ENCODE results near the gene ZMYND11.
A peak's percentile ranks its signal among the peaks of the same experiment; 100 is the strongest.
"Not testable (repeated sequence)": the region's sequence is repeated elsewhere in the genome, so short reads cannot be mapped to it uniquely, and the experiment has no call there.

Gene ZMYND11

DNA sequence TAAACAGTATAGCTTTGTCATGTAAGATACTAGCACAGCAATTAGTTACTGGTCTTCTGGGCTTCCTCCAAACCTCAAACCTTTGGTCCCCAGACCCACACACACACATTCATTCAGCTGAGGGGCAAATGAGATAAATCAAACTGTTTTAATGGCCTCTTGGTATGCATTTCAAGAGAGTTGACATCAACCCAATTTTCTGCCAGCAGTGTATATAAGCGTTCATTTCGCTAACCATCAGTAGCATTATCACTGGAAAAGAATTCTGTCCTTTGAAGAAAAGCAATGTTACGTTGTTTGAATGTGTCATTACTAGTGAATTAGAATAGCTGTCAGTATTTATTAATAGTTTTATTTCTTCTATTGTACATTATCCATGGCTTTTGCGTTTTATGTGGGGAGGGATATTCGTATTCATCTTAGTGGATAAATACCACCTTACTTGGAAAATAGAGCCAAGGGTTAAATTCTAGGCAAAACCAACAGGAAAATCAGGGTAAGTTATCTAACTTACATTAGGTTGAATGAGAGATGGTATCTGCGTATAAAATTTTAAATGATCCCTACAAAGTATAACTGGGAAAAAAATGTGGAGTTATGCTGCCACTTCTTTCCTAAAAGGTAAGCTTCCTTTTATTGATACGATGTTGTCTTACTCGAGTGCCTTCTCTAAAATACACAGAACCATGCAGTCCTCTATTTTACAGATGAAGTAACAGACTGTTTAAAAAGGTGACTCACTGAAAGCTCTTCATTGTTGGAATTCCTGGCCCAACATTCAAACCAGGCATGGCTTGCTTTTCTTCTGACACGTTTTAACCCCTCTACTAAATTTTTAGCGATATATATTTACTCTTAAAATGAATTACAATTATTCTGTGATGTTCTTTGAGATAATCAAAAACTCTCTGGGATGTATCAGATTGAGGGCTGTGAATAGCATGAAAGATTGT is 2.0 kb upstream of the ZMYND11 start:
- DNase-seq (ENCODE audit: low read depth in 2 of 2) = no peak

DNA sequence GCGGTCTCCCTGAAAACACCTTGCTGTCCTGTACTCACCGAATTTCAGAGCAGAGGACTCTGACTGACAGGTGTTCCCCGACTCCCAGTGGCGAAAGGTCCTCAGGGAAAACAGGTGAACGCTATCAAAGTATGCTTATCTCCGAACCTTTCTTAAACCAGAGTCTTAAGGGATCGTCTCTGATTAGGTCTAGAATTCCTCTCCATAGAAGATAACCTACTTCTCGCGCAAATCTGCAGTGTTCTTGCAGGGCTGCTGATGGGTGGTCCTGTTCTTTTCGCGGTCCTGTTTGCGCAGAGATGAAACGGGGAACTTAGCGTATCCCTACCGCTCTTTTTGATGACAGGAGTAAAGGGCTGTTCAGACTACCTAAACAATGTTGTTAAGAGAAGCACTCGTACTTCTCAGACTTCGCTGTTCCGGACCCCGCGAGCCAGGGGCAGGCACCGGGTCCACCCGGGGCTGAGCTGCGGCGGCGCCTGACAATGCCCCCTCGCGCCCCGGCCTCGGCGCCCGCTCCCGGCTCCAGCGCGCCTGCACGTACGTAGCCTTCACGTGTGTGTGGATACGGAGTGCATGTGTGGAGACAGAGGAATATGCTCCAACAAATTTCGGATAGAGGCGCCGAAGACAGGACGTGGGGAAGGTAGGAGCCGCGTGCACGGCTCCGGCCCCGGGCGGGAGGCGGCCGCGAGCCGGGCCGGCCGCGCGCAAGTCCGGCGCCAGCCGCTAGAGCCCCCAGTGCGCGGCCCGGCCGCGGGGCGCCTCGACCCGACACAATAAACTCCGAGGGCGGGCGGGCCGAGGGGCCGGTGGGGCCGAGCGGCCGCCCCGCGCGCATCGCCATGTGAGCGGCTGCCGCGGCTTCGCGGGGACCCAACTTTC is 766 bp upstream of the ZMYND11 start:
- peak; percentile 22 to 36 for DNase-seq (ENCODE audit: low read depth in 2 of 2)

DNA sequence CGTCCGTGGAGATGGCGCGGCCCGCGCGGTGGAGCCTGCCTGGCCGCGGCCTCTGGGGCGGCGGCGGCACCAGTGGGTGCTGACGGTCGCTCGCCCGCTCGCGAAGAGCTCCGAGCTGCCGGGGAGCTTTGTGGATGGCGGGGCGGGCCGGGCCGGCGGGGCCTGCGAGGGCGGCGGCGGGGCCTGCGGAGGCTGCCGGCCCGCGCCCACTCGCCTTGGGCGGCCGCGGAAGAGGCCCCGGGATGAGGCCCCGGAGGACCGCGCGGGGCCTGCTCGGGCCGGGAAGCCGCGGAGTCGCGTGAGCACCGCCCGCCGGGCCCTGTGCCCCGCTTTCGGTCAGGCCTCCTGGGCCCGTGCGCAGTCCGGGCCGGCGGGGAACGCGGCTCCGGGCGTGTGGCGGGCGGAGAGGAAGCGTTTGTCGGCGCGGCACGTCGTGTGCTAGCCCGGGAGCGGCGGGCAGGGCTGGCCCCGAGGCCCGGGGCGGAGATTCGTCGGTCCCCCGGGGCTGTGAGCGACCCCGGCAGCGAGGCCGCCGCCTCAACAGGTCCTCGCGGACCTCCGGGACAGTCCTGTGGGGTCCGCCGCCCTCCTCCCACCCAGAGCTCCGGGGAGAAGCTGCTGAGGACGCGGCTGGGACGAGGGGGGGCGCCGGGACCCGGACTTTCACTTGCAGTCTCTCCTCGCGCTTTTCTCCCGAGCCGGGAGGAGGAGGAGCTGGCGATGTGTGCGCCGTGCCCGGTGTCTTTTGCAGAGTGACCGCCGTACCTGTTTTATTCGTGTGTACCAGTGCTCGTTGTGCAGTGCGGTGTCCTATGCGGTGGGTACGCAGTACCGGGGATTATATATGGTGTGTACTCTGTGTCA is 578 bp downstream of the ZMYND11 start:
- peak; percentile 49 to 60 for DNase-seq (ENCODE audit: low read depth in 2 of 2)

DNA sequence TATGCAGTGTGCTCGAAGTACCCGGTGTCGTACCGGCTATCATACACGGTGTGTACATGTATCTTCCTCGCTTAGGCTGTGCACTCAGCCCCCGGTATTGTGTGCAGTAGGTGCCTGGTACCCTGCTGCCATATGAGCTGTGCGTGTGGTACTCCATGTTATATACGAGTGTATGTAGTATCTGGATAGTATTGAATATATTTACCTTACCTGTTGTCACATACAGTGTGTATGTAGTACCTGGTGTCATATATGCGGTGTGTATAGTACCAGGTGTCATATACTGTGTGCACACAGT is 1.2 kb downstream of the ZMYND11 start:
- DNase-seq (ENCODE audit: low read depth in 2 of 2) = no peak

DNA sequence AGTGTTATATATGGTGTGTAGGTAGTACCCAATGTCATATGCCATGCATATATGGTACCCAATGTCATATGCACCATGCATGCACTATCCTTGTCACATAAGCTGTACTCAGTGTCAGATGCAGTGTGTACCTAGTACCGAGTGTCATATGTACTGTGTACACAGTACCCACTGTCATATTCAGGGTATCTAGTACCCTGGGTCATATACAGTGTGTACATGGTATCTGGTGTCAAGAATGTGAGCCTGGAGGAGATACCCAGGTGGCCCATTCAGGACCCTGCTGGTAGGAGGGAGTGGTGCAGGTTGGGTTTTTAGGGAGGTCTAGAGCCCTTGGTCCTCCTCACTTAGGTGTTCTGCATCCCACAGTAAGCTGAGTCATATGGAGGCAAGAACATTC is 1.8 kb downstream of the ZMYND11 start:
- peak in 1 of 2 donors; percentile 24 for DNase-seq (ENCODE audit: low read depth in 2 of 2)

DNA sequence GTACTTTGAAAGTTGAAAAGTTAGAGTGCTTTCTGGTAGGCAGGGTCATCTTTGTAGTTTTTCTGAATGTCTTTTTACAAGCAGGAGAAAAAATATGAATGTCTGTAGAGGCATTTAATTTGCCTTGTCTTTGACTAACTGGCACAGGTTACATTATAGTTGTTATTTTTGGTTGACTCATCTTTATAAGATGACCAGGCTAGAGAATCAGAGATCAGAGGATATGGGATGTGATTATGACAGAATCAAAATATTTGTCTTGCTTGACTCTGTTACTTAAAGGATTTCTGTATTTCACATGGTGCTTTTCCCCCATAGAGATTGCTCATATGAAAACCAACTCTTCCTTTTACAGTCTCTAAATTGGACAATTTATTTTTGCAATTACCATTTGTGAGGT is 2.4 kb downstream of the ZMYND11 start:
- DNase-seq (ENCODE audit: low read depth in 2 of 2) = no peak

DNA sequence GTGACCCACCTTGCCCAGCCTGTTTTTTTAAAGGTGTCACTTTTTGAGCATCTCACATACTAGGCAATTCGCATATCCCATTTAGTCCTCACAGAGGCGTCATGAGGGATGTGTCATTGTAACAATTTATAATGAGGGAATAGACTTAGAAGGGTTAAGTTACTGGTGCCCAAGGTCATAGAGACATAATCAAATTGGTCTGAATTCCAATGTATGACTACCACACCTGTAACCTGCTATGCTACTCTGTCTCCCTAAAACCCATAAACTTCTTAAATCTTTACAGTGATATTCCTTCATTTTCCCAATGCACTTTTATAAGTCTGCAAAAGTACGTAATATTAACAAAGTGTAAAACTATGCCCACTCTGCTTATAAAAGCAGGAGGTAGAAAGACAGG is 7.1 kb downstream of the ZMYND11 start:
- no peak for DNase-seq (ENCODE audit: low read depth in 2 of 2)

DNA sequence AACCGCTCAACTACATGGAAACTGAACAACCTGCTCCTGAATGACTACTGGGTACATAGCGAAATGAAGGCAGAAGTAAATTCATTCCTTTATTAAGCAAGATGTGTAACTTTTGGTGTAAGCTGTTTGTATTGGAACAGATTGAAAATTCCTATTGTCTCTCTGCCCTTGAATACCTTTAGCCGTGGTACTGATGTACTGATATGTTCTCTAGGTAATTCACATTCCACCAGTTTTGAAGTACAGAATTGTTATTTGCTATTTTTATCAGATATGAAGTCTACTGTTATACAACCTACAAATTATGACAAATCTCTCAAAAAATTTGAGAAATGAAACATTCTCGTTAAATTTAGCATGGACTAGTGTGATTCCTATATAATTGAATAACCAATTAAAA is 17.7 kb downstream of the ZMYND11 start:
- DNase-seq (ENCODE audit: low read depth in 2 of 2) = no peak

DNA sequence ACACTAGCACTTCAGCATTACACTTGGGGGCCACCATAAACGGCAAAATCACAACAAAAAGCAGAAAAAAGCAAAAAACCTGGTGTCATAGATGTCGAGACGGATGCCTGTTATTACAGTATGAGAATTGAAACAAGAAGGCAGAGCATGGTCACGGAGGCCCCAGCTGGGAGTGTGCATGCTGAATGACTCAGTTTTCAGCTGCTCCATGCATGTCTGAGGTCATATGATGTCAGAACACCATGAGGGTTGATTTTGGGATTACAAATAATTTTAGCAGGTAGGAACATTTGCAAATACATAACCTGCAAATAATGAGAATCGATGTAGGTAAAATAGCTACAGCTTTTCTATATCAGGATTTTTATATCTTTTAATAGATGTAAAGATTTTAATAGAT is 19.1 kb downstream of the ZMYND11 start:
- no peak for DNase-seq (ENCODE audit: low read depth in 2 of 2)

DNA sequence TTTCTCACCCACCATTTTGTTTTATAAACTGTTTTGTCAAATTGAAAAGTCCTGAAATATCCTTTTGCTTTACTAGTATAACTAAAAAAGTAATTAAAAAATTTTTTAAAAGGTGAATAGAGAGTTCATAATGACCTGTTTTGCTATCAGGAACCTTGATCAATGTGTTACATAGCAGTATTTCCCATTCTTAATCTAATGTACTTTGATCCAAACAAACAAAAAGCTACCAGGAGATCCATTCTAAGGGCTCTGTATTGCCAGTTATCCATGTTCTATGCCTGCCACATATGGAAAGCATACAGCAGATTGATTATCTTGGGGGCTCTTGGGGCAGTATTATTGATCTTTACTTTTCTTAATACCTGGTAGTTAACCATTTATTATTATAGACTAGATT is 32.1 kb downstream of the ZMYND11 start:
- DNase-seq (ENCODE audit: low read depth in 2 of 2) = no peak

DNA sequence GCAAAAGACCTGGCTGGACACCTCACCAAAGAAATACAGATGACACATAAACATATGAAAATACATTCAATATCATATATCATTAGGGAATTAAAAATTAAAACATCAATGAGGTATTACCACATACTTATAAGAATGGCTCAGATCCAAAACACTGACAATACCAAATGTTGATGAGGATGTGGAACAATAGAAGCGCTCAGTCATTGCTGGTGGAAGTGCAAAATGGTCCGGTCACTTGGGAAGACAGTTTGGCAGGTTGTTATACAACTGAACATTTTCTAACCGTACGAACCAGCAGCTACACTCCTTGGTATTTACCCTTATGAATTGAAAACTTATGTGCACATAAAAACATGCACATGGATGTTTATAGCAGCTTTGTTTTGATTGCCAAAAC is 38.5 kb downstream of the ZMYND11 start:
- no peak for DNase-seq (ENCODE audit: low read depth in 2 of 2)

DNA sequence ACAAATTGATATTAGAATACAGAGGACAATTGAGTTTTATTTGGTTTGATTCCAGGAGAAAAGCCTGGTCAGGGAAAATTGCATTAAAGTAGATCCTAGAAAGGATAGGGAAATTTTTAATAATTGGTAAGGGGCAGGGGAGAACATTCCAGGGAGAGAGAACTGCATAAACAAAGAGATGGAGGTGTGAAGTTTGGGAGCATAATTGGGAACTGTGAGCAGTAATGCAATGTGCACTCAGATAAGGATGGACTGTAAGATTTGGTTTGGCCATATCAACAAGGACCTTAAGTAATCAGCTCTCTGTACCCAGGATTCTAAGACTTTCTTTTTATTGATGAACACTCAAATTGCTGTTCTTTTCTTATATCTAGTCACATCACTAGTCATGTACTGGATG is 41.4 kb downstream of the ZMYND11 start:
- DNase-seq (ENCODE audit: low read depth in 2 of 2) = no peak

DNA sequence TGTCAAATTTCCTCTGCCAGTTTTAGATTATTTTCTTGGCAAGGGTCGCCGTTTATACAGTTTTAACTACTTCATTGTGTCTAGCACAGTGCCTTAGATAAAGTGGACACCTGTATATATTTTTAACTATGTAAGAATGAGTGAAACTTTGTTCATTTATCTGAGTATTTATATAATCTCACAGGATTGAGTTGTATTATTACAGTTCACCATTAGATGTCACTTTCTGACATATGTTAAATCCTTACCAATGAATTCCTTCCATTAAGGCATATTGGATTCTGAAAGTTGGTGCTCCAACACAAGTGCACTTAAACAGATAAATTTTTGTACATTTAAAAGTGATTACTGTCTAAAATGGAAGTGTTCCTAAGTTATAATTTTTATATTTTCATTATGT is 43.0 kb downstream of the ZMYND11 start:
- no peak for DNase-seq (ENCODE audit: low read depth in 2 of 2)

DNA sequence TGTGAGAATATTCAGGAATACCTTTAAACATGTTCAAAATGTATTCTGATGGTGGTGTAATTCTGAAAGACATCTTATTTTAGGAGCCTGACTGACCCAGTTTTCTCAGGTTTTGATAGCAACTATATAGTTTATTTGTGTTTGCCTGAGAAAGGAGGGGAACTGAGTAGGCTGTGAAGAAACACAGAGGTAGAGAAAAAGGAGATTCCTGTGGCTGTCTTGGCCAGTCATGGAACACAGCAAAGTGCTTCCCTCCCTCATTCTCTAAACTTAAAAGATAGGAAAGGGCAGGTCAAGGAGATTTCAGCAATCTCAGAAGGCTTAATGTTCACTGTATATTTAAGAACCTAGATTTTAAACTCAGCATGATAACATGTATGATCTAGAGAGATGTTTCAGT is 43.5 kb downstream of the ZMYND11 start:
- DNase-seq (ENCODE audit: low read depth in 2 of 2) = no peak

DNA sequence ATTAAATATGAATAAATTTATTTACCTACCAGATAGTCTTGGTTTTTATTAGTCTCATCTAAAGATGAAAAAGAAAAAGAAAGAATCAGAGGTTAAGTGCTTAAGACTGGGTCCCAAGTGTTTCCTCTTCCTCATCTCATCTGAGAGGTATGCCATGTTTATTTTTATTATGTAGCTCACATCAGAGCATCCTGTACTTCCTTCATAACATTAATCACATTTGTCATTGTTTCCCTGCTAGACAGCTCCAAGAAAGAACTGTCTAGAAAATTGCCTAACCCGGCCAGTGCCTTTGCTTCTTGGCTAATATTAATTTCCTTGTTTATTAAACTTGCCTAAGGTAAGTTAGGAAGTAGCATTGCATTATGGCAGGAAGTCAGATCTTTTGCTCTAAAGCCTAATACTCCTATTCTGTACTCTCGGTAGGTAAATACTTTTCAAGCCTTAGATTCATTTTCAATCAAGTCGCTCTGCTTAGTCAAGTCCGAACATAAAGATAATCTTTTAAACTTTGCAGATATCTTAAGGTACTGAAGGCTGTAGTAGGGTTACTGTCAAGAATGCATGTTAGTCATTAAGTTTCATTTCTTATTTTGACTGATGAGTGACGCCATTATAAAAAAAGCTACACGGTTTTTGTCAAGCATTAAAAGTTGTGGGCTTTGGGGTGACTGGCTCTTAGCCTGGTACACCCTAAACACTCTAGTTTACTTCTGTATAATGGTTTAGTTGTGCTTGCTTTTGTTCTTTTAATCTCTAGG is 47.4 kb downstream of the ZMYND11 start:
- DNase-seq (ENCODE audit: low read depth in 2 of 2) = no peak

DNA sequence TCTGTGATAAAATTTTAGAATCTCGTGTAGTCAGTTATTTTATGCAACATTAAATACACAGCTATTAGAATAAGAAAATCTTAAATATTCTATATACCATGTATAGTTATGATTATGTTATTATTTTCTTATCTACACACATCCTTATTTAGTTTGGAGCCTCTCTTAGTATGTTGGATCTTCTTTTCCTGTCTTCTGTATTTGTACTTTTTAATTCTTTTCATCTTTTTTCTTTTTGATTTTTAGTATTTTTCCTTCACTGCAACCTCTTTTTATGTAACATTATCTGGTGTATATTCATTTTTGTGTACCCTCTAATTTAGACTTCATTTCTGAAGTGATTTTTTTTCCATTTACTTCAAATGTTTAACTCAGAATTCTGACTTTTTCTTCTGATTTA is 48.9 kb downstream of the ZMYND11 start:
- DNase-seq (ENCODE audit: low read depth in 2 of 2) = no peak

DNA sequence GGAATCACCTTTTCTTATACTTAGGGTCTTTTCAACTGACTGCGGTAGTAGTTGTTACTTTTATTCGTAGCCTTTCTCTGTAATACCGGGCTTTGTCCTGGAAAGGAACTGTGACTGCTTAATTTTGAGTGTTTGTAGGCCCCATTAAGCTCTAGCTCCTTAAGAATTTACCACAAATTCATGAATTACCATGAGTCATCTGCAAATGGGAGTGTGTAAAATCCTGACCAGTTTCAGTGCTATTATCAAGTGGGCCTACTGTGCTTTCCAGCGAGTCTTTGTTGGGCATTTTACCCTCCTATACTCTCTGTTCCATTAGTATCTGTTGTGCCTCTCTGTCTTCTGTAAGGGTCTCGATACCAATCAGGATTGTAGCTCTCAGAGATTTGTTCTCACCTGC is 49.7 kb downstream of the ZMYND11 start:
- DNase-seq (ENCODE audit: low read depth in 2 of 2) = no peak

DNA sequence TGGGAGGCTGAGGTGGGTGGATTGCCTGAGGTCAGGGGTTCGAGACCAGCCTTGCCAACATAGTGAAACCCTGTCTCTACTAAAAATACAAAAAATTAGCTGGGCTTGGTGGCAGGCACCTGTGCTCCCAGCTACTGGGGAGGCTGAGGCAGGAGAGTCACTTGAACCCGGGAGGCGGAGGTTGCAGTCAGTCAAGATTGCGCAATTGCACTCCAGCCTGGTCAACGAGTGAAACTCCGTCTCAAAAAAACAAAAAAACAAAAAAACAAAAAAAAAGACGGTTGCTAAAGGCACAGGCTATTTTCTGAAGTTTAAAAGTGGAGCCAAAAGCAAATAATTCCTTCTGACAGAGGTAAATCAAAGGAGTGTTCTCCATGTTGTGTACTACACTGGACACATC is 50.3 kb downstream of the ZMYND11 start:
- DNase-seq (ENCODE audit: low read depth in 2 of 2) = not testable (repeated sequence)

DNA sequence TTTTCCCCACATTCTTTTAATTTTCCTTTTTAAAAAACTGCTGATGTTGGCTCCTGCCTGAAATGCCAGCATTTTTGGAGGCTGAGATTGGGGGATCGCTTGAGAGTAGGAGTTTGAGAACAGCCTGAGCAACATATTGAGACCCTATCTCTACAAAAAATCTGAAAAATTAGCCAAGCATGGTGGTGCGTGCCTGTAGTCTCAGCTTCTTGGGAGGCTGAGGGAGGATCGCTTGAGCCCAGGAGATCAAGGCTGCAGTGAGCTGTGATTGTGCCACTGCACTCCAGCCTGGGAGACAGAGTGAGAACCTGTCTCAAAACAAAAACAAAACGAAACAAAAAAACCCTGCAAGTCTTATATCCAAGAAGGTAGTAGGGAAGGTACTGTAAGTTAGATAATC is 51.7 kb downstream of the ZMYND11 start:
- DNase-seq (ENCODE audit: low read depth in 2 of 2) = no peak

DNA sequence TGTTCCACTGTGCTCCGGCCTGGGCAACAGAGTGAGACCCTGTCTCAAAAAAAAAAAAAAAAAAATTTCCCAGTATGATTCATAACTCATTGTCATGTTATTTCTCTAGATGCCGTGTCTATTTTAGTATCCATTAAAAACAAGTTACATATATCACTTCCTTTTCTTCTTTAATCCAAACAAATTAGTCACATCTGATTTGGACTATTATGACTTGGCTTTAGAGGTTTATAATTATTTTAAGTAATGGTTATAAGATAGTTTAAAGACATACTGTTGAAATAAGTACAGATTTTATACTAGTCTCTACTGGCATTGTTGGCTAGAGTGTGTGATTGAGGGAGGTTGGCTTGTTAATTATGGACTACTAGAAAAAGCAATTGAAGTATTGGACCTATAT is 53.3 kb downstream of the ZMYND11 start:
- DNase-seq (ENCODE audit: low read depth in 2 of 2) = no peak

DNA sequence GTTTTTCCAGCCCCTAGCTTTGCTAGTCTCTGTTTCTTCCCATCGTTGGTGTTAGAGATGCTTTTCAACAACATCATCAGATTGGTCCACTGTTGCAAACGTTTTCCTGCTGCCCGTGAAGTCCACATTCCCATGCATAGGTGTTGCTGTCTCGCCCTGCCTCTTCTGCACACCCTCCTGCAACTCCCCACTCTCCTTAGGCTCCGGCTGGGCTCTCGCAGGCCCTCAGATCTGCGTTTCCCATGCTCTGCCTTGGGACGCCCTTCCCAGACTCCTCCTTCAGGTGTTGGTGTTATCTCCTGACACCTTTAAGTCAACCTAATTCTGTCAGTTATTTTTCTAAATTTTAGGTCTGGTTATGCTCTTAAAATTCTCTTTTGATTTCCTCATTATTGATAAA is 55.0 kb downstream of the ZMYND11 start:
- DNase-seq (ENCODE audit: low read depth in 2 of 2) = no peak
